HTR-8/SVneo (cell line): ENCODE results near the gene IL31RA.

ENCODE experiments used
- DNase-seq: peaks from one replicate; pipeline ENCODE4 v3.0.0; 2011; ENCODE audit warnings: low spot score, mixed read lengths; ENCODE audit not compliant: insufficient read length
- FAIRE-seq: peaks from 2 replicates; lab custom pipeline; 2011; peaks lifted over from hg19 to GRCh38; lab: Jason Lieb, UNC

Gene IL31RA

DNA sequence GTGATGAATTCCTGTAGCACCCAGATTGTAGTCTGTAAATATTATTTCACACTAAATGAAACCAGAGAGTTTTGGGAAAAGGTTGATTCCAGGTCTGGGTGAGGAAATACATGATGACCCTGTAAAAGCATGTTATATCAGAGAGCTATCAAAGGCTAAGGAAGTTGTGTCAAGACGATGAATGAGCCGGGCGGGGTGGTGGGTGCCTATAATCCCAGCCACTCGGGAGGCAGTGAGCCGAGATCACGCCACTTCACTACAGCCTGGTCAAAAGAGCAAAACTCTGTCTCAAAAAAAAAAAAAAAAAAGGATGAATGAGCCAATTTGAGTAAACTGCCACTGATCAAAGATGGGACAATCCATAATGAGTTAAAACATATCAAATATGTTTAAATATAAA lies 114.4 kb downstream of the IL31RA start:
- FAIRE-seq, result no peak
- DNase-seq, result no peak

- DNase-seq (no peak), FAIRE-seq (no peak)
Measured at GRCh38 chr5:55966284-55966683, 115.1 kb downstream of the IL31RA start.

- no peak for DNase-seq
Measured at GRCh38 chr5:55969956-55970355, 118.8 kb downstream of the IL31RA start.

More at GRCh38 chr5:55969956-55970355, 118.8 kb downstream of the IL31RA start:
- no peak for FAIRE-seq
